ENCODE data around the gene PSMA8.
"Not testable (repeated sequence)": the region's sequence is repeated elsewhere in the genome, so short reads cannot be mapped to it uniquely, and the experiment has no call there.

The PSMA8 gene

DNA sequence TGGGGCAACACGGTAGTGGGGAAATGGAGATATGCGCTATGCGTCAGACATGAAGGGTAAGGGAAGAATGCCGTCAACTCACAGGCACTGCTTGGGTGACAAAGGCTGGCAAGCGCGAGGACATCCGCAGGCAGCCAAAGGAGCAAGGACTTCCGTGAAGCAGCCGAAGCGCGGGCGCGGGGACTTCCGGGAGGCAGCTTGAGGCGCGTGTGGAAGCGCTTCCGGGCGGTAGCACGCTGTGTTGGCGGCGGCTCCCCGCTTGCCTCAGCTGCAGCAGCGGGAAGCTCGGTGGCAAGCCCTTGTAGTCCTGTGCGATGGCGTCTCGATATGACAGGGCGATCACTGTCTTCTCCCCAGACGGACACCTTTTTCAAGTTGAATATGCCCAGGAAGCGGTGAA, at the start of gene PSMA8:
Gene PSMA8 (plus strand): TSS at position 218 of the 400 bp plus-strand sequence. CDS start 97 bp downstream, at position 315.
- peak; percentile 63 for DNase-seq

- DNase-seq = no peak
Measured at GRCh38 chr18:26085056-26085455, 48.6 kb upstream of the PSMA8 start.

GRCh38 chr18:26086959-26087358, 46.7 kb upstream of the PSMA8 start:
- no peak for DNase-seq

DNA sequence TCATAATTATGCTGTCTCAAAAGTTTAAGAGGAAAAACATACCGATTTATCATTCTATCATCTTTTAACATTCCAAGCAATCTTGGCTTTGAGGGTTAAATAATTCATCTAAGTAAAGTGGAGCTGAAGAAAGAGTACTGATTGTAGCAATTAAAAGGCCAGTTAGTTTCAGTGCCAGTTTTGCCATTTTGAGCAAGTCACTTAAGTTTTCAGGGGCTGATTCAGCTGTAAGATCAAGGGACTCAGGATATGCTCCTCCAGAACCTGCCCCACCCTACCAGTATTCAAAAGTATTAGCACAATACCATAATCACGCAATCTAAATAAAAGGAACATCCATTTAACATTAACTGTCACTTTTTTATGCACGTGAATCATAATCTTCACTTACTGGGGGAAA, 45.2 kb upstream of the PSMA8 start:
- DNase-seq = peak; percentile 9

- peak; percentile 20 for DNase-seq
Measured at GRCh38 chr18:26089293-26090129, 44.2 kb upstream of the PSMA8 start.

- peak; percentile 92 for DNase-seq
Measured at GRCh38 chr18:26090130-26091046, 43.3 kb upstream of the PSMA8 start, which contains the start of gene SS18. Gene SS18 (minus strand): TSS chr18:26090613. CDS start chr18:26090569, 44 bp downstream.

- DNase-seq = no peak
Measured at GRCh38 chr18:26091047-26091630, 42.5 kb upstream of the PSMA8 start.

GRCh38 chr18:26096852-26097251, 36.8 kb upstream of the PSMA8 start:
- no peak for DNase-seq

DNA sequence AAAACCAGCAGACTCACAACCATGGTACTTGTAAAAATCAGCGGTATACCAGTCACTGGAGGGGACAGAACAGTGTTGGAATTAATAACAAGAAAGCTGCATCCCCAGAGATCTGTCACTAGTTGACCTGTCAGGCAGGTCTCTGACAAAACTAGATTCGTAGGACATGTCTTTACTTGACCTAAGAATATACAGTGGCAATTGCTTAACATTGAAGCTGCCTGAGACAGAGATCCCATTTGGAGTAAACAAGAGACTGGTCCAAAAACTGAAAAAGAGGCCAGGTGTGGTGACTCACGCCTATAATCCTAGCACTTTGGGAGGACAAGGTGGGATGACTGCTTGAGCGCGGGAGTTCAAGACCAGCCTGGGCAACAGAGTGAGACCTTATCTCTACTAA, 36.1 kb upstream of the PSMA8 start:
- DNase-seq = no peak

DNA sequence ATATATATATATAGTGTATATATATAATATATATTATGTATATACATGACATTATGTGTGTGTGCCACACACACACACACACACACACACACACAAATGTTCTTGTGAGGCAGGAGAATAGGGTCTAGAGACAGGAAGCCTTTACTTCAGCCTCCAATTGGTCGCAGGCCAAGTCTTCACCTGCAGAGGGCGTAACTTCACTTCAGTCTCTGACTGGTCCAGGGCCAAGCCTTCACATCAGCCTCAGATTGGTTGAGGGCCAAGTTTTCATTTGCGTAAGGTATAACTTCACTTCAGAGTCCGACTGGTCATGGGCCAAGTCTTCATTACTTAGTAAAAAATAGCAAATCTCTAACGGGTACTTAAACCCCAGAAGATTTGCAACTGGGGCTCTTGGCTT, 30.1 kb upstream of the PSMA8 start:
- peak; percentile 50 for DNase-seq

DNA sequence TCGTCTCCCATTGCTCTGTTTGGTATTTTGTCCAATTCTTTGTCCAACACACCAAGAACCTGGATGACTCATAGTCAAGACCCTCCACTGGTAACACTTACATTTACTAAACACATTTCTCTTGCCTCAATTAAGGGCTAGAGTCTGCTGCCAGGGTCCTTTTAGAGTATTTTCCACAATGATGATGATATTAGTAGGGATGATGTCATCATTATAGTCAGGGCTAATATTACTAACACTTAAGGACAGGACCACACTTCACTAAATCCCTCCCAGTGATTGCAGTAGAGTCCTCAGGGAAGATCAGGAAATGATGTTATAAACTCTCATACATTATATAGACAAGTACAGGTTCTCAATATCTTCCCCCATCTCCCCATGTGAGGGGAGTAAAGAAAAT, 29.6 kb upstream of the PSMA8 start:
- no peak for DNase-seq

DNA sequence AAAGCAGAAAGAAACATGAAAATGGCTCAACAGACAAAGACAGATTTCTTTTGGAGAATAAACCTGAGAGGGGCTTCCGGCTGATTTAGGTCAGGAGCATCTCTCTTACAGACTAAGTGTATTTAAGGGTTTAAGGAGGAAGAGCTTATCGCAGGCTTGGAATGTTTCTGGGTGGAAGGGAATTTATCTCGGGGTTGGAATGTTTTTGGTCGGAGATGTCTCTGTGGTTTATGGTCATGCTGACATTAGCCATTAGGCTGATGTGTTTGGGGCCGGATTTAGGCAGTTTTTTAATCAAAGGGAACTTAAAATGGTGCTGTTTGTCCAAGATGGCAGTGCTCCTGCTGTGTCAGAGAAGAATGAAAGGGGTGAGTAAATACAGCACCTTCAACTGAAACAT, 14.4 kb upstream of the PSMA8 start:
- no peak for DNase-seq

DNA sequence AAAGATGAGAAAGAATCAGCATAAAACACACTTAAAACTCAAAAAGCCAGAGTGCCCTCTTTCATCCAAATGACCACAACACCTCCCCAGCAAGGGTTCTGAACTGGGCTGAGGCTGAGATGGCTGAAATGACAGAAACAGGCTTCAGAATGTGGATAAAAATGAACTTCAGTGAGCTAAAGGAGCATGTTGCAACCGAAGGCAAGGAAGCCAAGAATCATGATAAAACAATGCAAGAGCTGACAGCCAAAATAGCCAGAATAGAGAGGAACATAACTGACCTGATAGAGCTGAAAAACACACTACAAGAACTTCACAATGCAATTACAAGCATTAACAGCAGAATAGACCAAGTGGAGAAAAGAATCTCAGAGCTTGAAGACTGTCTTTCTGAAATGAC, 12.2 kb upstream of the PSMA8 start:
- DNase-seq = no peak

DNA sequence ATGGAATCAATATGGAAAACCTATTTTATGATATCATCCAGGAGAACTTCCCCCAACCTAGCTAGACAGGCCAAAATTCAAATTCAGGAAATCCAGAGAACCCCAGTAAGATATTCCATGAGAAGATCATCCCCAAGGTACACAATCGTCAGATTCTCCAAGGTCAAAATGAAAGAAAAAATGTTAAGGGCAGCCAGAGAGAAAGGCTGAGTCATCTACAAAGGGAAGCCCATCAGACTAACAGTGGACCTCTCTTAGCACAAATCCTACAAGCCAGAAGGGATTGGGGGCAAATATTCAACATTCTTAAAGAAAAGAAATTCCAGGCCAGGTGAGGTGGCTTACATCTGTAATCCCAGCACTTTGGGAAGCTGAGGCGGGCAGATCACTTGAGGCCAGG, 11.7 kb upstream of the PSMA8 start:
- not testable (repeated sequence) for DNase-seq

DNA sequence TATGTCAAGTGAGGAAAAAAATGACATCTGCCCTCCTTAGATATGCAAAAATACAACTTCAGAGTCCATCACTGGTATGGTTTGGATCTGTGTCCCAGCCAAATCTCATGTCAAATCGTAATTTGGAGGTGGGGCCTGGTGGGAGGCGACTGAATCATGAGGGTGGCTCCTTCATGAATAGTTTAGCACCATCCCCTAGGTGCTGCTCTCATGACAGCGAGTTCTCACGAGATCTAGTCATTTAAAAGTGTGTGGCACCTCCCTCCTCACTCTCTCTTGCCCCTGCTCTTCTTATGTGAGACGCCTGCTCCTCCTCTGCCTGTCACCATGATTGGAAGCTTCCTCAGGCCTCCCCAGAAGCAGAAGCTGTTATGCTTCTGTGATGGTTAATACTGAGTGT, 5.9 kb upstream of the PSMA8 start:
- no peak for DNase-seq

- DNase-seq = not testable (repeated sequence)
Measured at GRCh38 chr18:26128192-26128591, 5.5 kb upstream of the PSMA8 start.

GRCh38 chr18:26134107-26134506, 438 bp downstream of the PSMA8 start:
- peak; percentile 28 for DNase-seq

- no peak for DNase-seq
Measured at GRCh38 chr18:26135548-26135947, 1.9 kb downstream of the PSMA8 start.

DNA sequence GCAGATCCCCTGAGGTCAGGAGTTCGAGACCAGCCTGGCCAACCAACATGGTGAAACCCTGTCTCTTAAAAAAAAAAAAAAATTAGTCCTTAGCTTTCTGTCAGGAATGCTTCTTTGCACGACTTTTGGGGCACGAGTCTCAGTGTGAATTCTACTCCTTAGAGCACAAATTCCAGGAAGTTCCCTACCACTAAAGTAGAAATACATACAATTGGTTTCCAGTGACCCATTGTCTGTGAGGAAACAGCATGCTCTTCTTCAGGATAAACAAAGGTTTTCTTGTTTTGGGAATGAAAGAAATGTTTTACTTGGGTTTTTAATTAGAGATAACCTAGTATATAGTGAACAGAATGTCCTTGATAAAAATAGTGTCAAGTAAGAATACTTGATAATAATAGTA, 23.7 kb downstream of the PSMA8 start:
- no peak for DNase-seq

DNA sequence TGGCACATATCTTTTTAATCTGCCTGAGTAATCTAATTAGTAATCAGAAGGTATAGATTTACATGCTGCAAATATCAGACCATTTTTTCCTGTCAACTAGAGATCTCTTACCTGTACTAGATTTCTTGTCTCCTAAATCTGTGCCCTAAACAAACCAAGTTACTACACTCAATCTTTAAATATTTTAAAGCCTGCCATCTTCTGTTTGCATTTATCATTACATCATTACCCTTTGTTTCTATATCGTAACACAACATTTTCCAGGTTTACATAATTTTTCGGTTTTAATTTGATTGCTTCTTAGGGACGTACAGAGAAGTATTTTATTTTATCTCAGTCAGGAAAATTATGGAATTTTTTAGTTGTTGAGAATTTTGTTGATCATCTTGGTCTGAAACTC, 25.7 kb downstream of the PSMA8 start:
- DNase-seq = peak; percentile 27

GRCh38 chr18:26164571-26164970, 30.9 kb downstream of the PSMA8 start:
- no peak for DNase-seq

GRCh38 chr18:26167592-26167991, 33.9 kb downstream of the PSMA8 start:
- DNase-seq = not testable (repeated sequence)

DNA sequence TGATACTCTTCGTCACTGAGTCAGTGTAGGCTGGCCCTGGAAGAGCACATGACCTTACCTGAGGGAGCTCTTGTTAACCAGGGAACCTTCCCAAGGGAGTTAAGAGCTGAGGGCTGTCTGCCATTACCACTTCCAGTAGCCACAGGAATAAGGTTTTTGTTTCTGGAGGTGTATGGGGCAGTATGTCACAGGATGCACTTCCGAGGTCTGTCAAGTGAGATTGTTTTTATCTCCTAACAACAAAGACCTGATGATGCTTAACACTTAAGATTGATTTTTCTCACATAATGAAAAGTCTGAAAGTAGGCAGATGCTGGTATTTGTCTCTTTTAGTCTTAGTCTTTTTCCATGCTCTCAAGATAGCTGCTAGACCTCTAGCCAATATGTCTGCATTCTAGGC, 41.8 kb downstream of the PSMA8 start:
- DNase-seq = no peak

All from CD4-positive, alpha-beta T cell treated with Interleukin-17A for 1 hour (primary cell).